Coronary artery (tissue), 2 donors: ENCODE data around the gene MATN1.

Source experiments
- DNase-seq: peaks from one replicate; pipeline ENCODE4 v3.0.0-alpha.2; 2017; ENCODE audit warnings: low spot score
- H3K27ac ChIP-seq, 2 donors: fragments of 200-600 bp; sonication (generic); one replicate each; pipeline ENCODE4 v1.5.1; 2016 to 2019
- H3K4me3 ChIP-seq: fragments of 200-600 bp; sonication (generic); 2 replicates; pipeline ENCODE4 v1.5.1; 2016; ENCODE audit warnings: mild to moderate bottlenecking, moderate library complexity
- CTCF ChIP-seq: fragments of 200-600 bp; sonication (generic); IDR thresholded peaks from one replicate; pipeline ENCODE4 v1.5.1; 2019; ENCODE audit warnings: antibody characterized with exemption

MATN1 gene

GRCh38 chr1:30742963-30743559 is 19.7 kb upstream of the MATN1 start:
- no peak overlapping the region for H3K4me3 ChIP-seq
- H3K27ac ChIP-seq: peak overlapping the region in 1 of 2 donors; percentile 2
- no peak for TF ChIP-seq CTCF
- DNase-seq: no peak

GRCh38 chr1:30742300-30742962 is 19.0 kb upstream of the MATN1 start:
- DNase-seq: no peak
- TF ChIP-seq CTCF: no peak
- no peak overlapping the region for H3K27ac ChIP-seq
- no peak overlapping the region for H3K4me3 ChIP-seq

GRCh38 chr1:30741239-30741894 is 18.0 kb upstream of the MATN1 start:
- Histone ChIP-seq H3K27ac (no peak overlapping the region), H3K4me3 (no peak overlapping the region)
- DNase-seq: no peak
- no peak for TF ChIP-seq CTCF

- H3K27ac ChIP-seq: no peak overlapping the region
- no peak for DNase-seq
- no peak for TF ChIP-seq CTCF
- no peak overlapping the region for H3K4me3 ChIP-seq
Observed at GRCh38 chr1:30740251-30741238, 17.2 kb upstream of the MATN1 start.

GRCh38 chr1:30739601-30740000 is 16.2 kb upstream of the MATN1 start:
- Histone ChIP-seq H3K4me3 (no peak overlapping the region), H3K27ac (no peak overlapping the region)
- TF ChIP-seq CTCF: no peak
- DNase-seq: no peak

- no peak for DNase-seq
- TF ChIP-seq CTCF: no peak
- Histone ChIP-seq H3K27ac (no peak overlapping the region), H3K4me3 (no peak overlapping the region)
Observed at GRCh38 chr1:30738715-30739559, 15.6 kb upstream of the MATN1 start.
